ENCODE measurements around the gene DOK1.

DNA sequence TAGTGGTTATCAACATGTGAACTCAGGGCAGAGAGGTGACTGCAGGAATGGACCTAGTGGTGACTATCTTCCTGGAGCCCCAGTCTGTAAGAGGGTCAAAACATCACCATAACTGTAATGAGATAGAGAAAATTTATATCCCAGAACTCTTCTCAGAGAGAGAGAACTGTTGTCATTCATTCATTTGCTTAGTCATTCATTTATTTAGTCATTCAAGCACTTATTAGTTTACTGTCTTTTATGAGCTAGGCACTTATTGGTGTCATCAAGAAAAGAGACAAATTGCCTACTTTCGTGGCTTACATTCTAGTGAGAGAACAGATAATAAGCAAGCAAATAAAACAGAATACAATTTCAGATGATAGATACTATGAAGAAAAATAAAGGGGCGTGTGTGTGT lies 34.1 kb downstream of the DOK1 start:
- TF ChIP-seq, protein P1, sequence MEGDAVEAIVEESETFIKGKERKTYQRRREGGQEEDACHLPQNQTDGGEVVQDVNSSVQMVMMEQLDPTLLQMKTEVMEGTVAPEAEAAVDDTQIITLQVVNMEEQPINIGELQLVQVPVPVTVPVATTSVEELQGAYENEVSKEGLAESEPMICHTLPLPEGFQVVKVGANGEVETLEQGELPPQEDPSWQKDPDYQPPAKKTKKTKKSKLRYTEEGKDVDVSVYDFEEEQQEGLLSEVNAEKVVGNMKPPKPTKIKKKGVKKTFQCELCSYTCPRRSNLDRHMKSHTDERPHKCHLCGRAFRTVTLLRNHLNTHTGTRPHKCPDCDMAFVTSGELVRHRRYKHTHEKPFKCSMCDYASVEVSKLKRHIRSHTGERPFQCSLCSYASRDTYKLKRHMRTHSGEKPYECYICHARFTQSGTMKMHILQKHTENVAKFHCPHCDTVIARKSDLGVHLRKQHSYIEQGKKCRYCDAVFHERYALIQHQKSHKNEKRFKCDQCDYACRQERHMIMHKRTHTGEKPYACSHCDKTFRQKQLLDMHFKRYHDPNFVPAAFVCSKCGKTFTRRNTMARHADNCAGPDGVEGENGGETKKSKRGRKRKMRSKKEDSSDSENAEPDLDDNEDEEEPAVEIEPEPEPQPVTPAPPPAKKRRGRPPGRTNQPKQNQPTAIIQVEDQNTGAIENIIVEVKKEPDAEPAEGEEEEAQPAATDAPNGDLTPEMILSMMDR (IDR thresholded peaks at IDR 0.05): no peak
- no peak for TF ChIP-seq POLR2A (IDR thresholded peaks at IDR 0.05)
- no peak for TF ChIP-seq EP300 (IDR thresholded peaks at IDR 0.05)
